Duodenal mucosa (tissue), 2 donors: ENCODE results near the gene BRMS1.
A peak's percentile ranks its signal among the peaks of the same experiment; 100 is the strongest.

ENCODE experiments used
- H3K27ac ChIP-seq: one replicate; pipeline ENCODE4 v1.7.0; 2013; ENCODE audit warnings: low read depth, low read length
- H3K27me3 ChIP-seq, 2 donors: one replicate each; pipeline ENCODE4 v1.7.0; 2013; ENCODE audit warnings: low read length in 2 of 2, control low read depth in 1 of 2; ENCODE audit not compliant: insufficient read depth in 2 of 2, control insufficient read depth in 1 of 2
- H3K36me3 ChIP-seq, 2 donors: one replicate each; pipeline ENCODE4 v1.7.0; 2013; ENCODE audit warnings: low read length in 2 of 2, control low read depth in 1 of 2; ENCODE audit not compliant: insufficient read depth in 2 of 2, control insufficient read depth in 1 of 2
- H3K4me1 ChIP-seq, 2 donors: one replicate each; pipeline ENCODE4 v1.7.0; 2013; ENCODE audit warnings: low read length in 2 of 2, control low read depth in 1 of 2; ENCODE audit not compliant: insufficient read depth in 2 of 2, control insufficient read depth in 1 of 2
- H3K4me3 ChIP-seq, 2 donors: one replicate each; pipeline ENCODE4 v1.7.0; 2013; ENCODE audit warnings: low read length in 2 of 2, low read depth in 1 of 2
- H3K9ac ChIP-seq, 2 donors: one replicate each; pipeline ENCODE4 v1.7.0; 2013; ENCODE audit warnings: low read length in 2 of 2, low read depth in 1 of 2
- H3K9me3 ChIP-seq, 2 donors: one replicate each; pipeline ENCODE4 v1.7.0; 2013; ENCODE audit warnings: low read length in 2 of 2, control low read depth in 1 of 2; ENCODE audit not compliant: control insufficient read depth in 1 of 2

Gene BRMS1

GRCh38 chr11:66329165-66329673, 15.7 kb downstream of the BRMS1 start:
- Histone ChIP-seq H3K9me3 (no peaks in the 10 kb centered on the region), H3K9ac (no peak overlapping the region), H3K27ac (no peak overlapping the region), H3K4me3 (no peak overlapping the region), H3K27me3 (no peaks in the 10 kb centered on the region), H3K4me1 (peaks cover 10 to 15% of the 10 kb centered on the region in 2 donors), H3K36me3 (peaks cover 0 to 16% of the 10 kb centered on the region in 2 donors)

GRCh38 chr11:66328302-66329144, 16.4 kb downstream of the BRMS1 start:
- Histone ChIP-seq H3K9me3 (no peaks in the 10 kb centered on the region), H3K4me3 (peak overlapping the region; percentile 44 to 53), H3K27ac (no peak overlapping the region), H3K9ac (peak overlapping the region in 1 of 2 donors; percentile 22), H3K4me1 (peaks cover 10 to 15% of the 10 kb centered on the region in 2 donors), H3K27me3 (no peaks in the 10 kb centered on the region), H3K36me3 (peaks cover 0 to 14% of the 10 kb centered on the region in 2 donors)

- Histone ChIP-seq H3K36me3 (peaks cover 0 to 8% of the 10 kb centered on the region in 2 donors), H3K4me1 (peaks cover 10 to 15% of the 10 kb centered on the region in 2 donors), H3K9me3 (no peaks in the 10 kb centered on the region), H3K27me3 (no peaks in the 10 kb centered on the region), H3K9ac (peak overlapping the region in 1 of 2 donors; percentile 22), H3K27ac (no peak overlapping the region), H3K4me3 (no peak overlapping the region)
Measured at GRCh38 chr11:66328031-66328301, 16.9 kb downstream of the BRMS1 start.

GRCh38 chr11:66327171-66328030, 17.5 kb downstream of the BRMS1 start:
- Histone ChIP-seq H3K9me3 (no peaks in the 10 kb centered on the region), H3K4me3 (no peak overlapping the region), H3K4me1 (peaks cover 10 to 15% of the 10 kb centered on the region in 2 donors), H3K9ac (peak overlapping the region in 1 of 2 donors; percentile 22), H3K27me3 (no peaks in the 10 kb centered on the region), H3K36me3 (peaks cover 0 to 3% of the 10 kb centered on the region in 2 donors), H3K27ac (no peak overlapping the region)

GRCh38 chr11:66326261-66327111, 18.4 kb downstream of the BRMS1 start:
- no peak overlapping the region for H3K9ac ChIP-seq
- no peaks in the 10 kb centered on the region for H3K9me3 ChIP-seq
- no peak overlapping the region for H3K4me3 ChIP-seq
- H3K4me1 ChIP-seq: peaks cover 10 to 15% of the 10 kb centered on the region in 2 donors
- no peaks in the 10 kb centered on the region for H3K27me3 ChIP-seq
- H3K36me3 ChIP-seq: no peaks in the 10 kb centered on the region
- no peak overlapping the region for H3K27ac ChIP-seq

GRCh38 chr11:66325263-66325671, 19.6 kb downstream of the BRMS1 start:
- Histone ChIP-seq H3K9me3 (no peaks in the 10 kb centered on the region), H3K27ac (no peak overlapping the region), H3K36me3 (no peaks in the 10 kb centered on the region), H3K4me3 (no peak overlapping the region), H3K27me3 (no peaks in the 10 kb centered on the region), H3K9ac (no peak overlapping the region), H3K4me1 (peaks cover 10 to 15% of the 10 kb centered on the region in 2 donors)

GRCh38 chr11:66324664-66325063, 20.2 kb downstream of the BRMS1 start:
- no peaks in the 10 kb centered on the region for H3K27me3 ChIP-seq
- no peak overlapping the region for H3K27ac ChIP-seq
- H3K9ac ChIP-seq: no peak overlapping the region
- H3K4me1 ChIP-seq: peaks cover 10 to 15% of the 10 kb centered on the region in 2 donors
- H3K36me3 ChIP-seq: no peaks in the 10 kb centered on the region
- no peaks in the 10 kb centered on the region for H3K9me3 ChIP-seq
- no peak overlapping the region for H3K4me3 ChIP-seq

GRCh38 chr11:66323684-66324083, 21.2 kb downstream of the BRMS1 start:
- Histone ChIP-seq H3K9ac (no peak overlapping the region), H3K36me3 (no peaks in the 10 kb centered on the region), H3K27ac (no peak overlapping the region), H3K9me3 (no peaks in the 10 kb centered on the region), H3K4me1 (peaks cover 8 to 16% of the 10 kb centered on the region in 2 donors), H3K27me3 (no peaks in the 10 kb centered on the region), H3K4me3 (no peak overlapping the region)

- Histone ChIP-seq H3K4me3 (no peak overlapping the region), H3K4me1 (peaks cover 8 to 16% of the 10 kb centered on the region in 2 donors), H3K27ac (no peak overlapping the region), H3K36me3 (no peaks in the 10 kb centered on the region), H3K9ac (no peak overlapping the region), H3K9me3 (no peaks in the 10 kb centered on the region), H3K27me3 (no peaks in the 10 kb centered on the region)
Measured at GRCh38 chr11:66322732-66323427, 22.0 kb downstream of the BRMS1 start.
